Immature natural killer cell (primary cell): ENCODE measurements around the gene PPP1R8. TPM values are rescaled to one million over a fixed set of nuclear protein-coding genes. Genes with fewer than 3 reads are reported as not detected.
"Not testable (repeated sequence)": the region's sequence is repeated elsewhere in the genome, so short reads cannot be mapped to it uniquely, and the experiment has no call there.

Source experiments
- DNase-seq, 3 donors: peaks; one replicate each; pipeline ENCODE4 v3.0.0; 2022; ENCODE audit warnings: mixed read lengths in 1 of 3
- H3K27ac Mint-ChIP-seq, 6 donors: one replicate each; pipeline ENCODE4 v1.8.0; 2020; ENCODE audit warnings: mixed read lengths in 6 of 6, mild to moderate bottlenecking in 5 of 6, inconsistent platforms in 4 of 6, moderate library complexity in 3 of 6
- H3K27me3 Mint-ChIP-seq, 3 donors: one replicate each; pipeline ENCODE4 v1.8.0; 2020 to 2021; ENCODE audit warnings: low read depth in 3 of 3, mild to moderate bottlenecking in 3 of 3, mixed read lengths in 3 of 3, moderate library complexity in 3 of 3, inconsistent platforms in 1 of 3
- H3K36me3 Mint-ChIP-seq, 3 donors: one replicate each; pipeline ENCODE4 v1.8.0; 2020; ENCODE audit warnings: mixed read lengths in 3 of 3, inconsistent platforms in 2 of 3, mild to moderate bottlenecking in 2 of 3
- H3K4me1 Mint-ChIP-seq, 2 donors: one replicate each; pipeline ENCODE4 v1.8.0; 2020; ENCODE audit warnings: inconsistent platforms in 2 of 2, mild to moderate bottlenecking in 2 of 2, mixed read lengths in 2 of 2, moderate library complexity in 1 of 2
- H3K4me3 Mint-ChIP-seq, 5 donors: one replicate each; pipeline ENCODE4 v1.8.0; 2020; ENCODE audit warnings: mild to moderate bottlenecking in 5 of 5, mixed read lengths in 5 of 5, inconsistent platforms in 3 of 5, moderate library complexity in 3 of 5
- H3K9me3 Mint-ChIP-seq, 6 donors: one replicate each; pipeline ENCODE4 v1.8.0; 2020; ENCODE audit warnings: mild to moderate bottlenecking in 6 of 6, mixed read lengths in 6 of 6, inconsistent platforms in 4 of 6, moderate library complexity in 3 of 6
- polyA plus RNA-seq, 3 donors: library from polyadenylated mRNA; unstranded; fragments of 300-500 nt; fragmentation: Illumina TruSeq; gene quantifications; one replicate each; pipeline ENCODE4 v1.2.3, GENCODE V29; 2021

The PPP1R8 gene
- 10 to 100 TPM; 37.7 to 51.1 (median 45.1) TPM for polyA plus RNA-seq

- Mint-ChIP-seq H3K36me3 (no peaks in the 10 kb centered on the region), H3K4me1 (peaks cover 26 to 36% of the 10 kb centered on the region in 2 donors), H3K27me3 (peaks cover 0 to 3% (median 0%) of the 10 kb centered on the region in 3 donors), H3K9me3 (no peaks in the 10 kb centered on the region), H3K27ac (peak within 1 kb of the TSS; percentile 88 to 95 (median 90)), H3K4me3 (peak within 1 kb of the TSS; percentile 90 to 94 (median 92))
- peak; percentile 81 to 83 (median 83) for DNase-seq
These were observed at the start of gene PPP1R8 for GRCh38 chr1:27830621-27831440. Gene PPP1R8, plus strand, starts transcription at chr1:27830782. Its CDS starts 54 bp downstream, at chr1:27830836.

DNA sequence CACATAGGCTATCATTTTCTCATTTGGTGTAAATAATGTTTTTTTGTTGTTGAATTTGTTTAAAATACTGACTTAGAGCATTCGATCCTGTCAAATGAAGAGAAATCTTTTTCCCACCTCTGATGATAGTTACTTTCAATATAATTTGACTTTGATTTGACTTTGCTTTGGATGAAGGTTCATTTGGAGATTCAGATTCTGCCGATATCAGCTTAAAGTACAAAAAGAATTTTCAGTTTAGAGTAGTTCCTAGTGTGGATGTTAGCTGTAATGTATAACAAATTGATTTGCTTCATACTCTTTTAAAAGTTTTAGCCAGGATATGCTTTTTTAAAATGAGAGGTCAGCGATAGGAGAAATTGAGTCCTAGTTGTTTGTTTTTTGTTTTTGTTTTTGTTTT, 47.6 kb upstream of the PPP1R8 start:
- no peaks in the 10 kb centered on the region for H3K36me3 Mint-ChIP-seq
- H3K9me3 Mint-ChIP-seq: no peaks in the 10 kb centered on the region
- peaks cover 14 to 38% of the 10 kb centered on the region in 2 donors for H3K4me1 Mint-ChIP-seq
- peak overlapping the region in 2 of 6 donors; percentile 12 to 74 for H3K27ac Mint-ChIP-seq
- no peak for DNase-seq
- H3K27me3 Mint-ChIP-seq: no peaks in the 10 kb centered on the region
- H3K4me3 Mint-ChIP-seq: no peak overlapping the region

DNA sequence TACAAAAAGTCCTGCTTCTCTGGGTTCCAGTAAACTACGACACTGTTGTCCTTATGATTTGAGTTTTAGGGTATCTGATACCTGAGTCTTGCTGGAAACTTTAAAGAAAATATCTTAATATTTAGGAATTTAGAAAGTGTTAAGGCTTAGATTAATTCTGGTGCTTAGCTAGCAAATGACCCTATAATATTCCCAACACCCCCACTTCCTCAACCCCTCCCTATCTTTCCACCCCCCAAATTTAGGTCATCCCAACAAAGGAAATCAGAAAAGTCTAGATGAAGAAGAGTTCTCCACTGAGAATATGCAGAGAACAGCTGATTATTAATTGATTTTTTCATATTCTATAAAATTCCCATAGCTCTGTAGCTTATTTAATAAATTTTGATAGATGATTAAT, 45.9 kb upstream of the PPP1R8 start:
- peaks cover 0 to 3% (median 3%) of the 10 kb centered on the region in 3 donors for H3K36me3 Mint-ChIP-seq
- H3K27me3 Mint-ChIP-seq: no peaks in the 10 kb centered on the region
- no peaks in the 10 kb centered on the region for H3K9me3 Mint-ChIP-seq
- H3K4me1 Mint-ChIP-seq: peaks cover 16 to 45% of the 10 kb centered on the region in 2 donors
- no peak for DNase-seq
- no peak overlapping the region for H3K4me3 Mint-ChIP-seq
- no peak overlapping the region for H3K27ac Mint-ChIP-seq

- no peak overlapping the region for H3K4me3 Mint-ChIP-seq
- no peaks in the 10 kb centered on the region for H3K27me3 Mint-ChIP-seq
- peaks cover 16 to 46% of the 10 kb centered on the region in 2 donors for H3K4me1 Mint-ChIP-seq
- H3K36me3 Mint-ChIP-seq: peaks cover 8 to 10% (median 8%) of the 10 kb centered on the region in 3 donors
- no peaks in the 10 kb centered on the region for H3K9me3 Mint-ChIP-seq
- peak overlapping the region; percentile 1 to 69 (median 46) for H3K27ac Mint-ChIP-seq
- no peak for DNase-seq
These were observed 44.7 kb upstream of the PPP1R8 start for GRCh38 chr1:27785781-27786455.

DNA sequence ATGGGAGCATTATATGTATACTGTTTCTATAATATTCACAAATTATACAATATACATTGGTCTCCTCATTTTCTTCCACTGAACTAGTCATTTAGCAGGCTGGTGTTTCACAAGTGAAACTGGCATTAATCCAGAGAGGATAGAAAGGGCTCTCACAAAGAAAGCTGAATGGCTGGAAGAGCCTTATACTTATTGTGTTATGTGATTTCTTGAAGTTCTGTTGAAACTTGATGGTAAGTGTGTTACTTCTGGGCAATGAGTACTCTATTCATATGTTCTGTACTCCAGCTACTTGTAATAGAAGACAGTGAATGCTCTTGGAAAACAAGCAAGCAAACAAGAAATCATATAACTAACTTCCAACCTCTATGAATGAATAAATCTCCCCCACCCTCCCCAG, 42.7 kb upstream of the PPP1R8 start:
- Mint-ChIP-seq H3K27me3 (no peaks in the 10 kb centered on the region), H3K27ac (peak overlapping the region in 4 of 6 donors; percentile 13 to 43 (median 18)), H3K4me1 (peaks cover 14 to 38% of the 10 kb centered on the region in 2 donors), H3K4me3 (no peak overlapping the region), H3K9me3 (no peaks in the 10 kb centered on the region), H3K36me3 (peaks cover 8 to 10% (median 8%) of the 10 kb centered on the region in 3 donors)
- no peak for DNase-seq

GRCh38 chr1:27789540-27790041, 41.0 kb upstream of the PPP1R8 start:
- Mint-ChIP-seq H3K9me3 (no peaks in the 10 kb centered on the region), H3K27ac (no peak overlapping the region), H3K4me1 (peaks cover 11 to 38% of the 10 kb centered on the region in 2 donors), H3K4me3 (no peak overlapping the region), H3K27me3 (no peaks in the 10 kb centered on the region), H3K36me3 (peaks cover 8 to 14% (median 13%) of the 10 kb centered on the region in 3 donors)
- DNase-seq: no peak

DNA sequence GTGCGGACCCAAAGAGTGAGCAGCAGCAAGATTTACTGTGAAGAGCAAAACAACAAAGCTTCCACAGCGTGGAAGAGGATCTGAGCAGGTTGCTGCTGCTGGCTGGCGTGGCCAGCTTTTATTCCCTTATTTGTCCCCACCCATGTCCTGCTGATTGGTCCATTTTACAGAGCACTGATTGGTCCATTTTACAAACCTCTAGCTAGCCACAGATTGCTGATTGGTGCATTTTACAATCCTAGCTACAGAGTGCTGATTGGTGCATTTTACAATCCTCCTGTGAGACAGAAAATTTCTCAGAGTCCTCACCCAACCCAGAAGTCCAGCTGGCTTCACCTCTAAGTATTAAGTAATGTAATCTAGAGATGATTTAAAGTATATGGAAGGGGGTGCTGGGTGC, 40.3 kb upstream of the PPP1R8 start:
- not testable (repeated sequence) for H3K27me3 Mint-ChIP-seq, DNase-seq, H3K4me3 Mint-ChIP-seq, H3K9me3 Mint-ChIP-seq, H3K27ac Mint-ChIP-seq
- H3K4me1 Mint-ChIP-seq: peaks cover 11 to 33% of the 10 kb centered on the region in 2 donors
- peaks cover 11 to 17% (median 15%) of the 10 kb centered on the region in 3 donors for H3K36me3 Mint-ChIP-seq

GRCh38 chr1:27795601-27796000, 35.0 kb upstream of the PPP1R8 start:
- Mint-ChIP-seq H3K9me3 (no peaks in the 10 kb centered on the region), H3K27ac (no peak overlapping the region), H3K36me3 (peaks cover 25 to 30% (median 27%) of the 10 kb centered on the region in 3 donors), H3K4me1 (no peaks in the 10 kb centered on the region), H3K27me3 (peaks cover 0 to 4% (median 0%) of the 10 kb centered on the region in 3 donors), H3K4me3 (no peak overlapping the region)
- DNase-seq: no peak

- H3K27ac Mint-ChIP-seq: peak overlapping the region in 2 of 6 donors; percentile 53 to 55
- no peaks in the 10 kb centered on the region for H3K9me3 Mint-ChIP-seq
- no peaks in the 10 kb centered on the region for H3K27me3 Mint-ChIP-seq
- H3K4me3 Mint-ChIP-seq: no peak overlapping the region
- no peaks in the 10 kb centered on the region for H3K4me1 Mint-ChIP-seq
- peaks cover 13 to 27% (median 22%) of the 10 kb centered on the region in 3 donors for H3K36me3 Mint-ChIP-seq
- no peak for DNase-seq
These were observed 25.8 kb upstream of the PPP1R8 start for GRCh38 chr1:27804791-27805190.

DNA sequence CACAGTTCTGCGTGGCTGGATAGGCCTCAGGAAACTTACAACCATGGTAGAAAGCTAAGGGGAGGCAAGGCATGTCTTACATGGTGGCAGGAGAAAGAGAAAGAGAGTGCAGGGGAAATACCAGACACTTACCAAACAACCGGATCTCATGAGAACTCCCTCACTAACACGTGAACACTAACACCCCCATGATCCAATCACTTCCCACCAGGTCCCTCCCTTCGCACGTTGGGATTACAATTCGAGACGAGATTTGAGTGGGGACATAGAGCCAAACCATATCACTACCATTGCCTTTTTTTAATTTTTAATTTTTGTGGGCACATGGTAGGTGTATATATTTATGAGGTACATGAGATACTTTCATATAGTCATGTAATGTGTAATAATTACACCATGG, 23.8 kb upstream of the PPP1R8 start:
- Mint-ChIP-seq H3K4me3 (no peak overlapping the region), H3K9me3 (no peaks in the 10 kb centered on the region), H3K4me1 (no peaks in the 10 kb centered on the region), H3K27ac (peak overlapping the region in 1 of 6 donors; percentile 17), H3K27me3 (no peaks in the 10 kb centered on the region), H3K36me3 (peaks cover 15 to 24% (median 18%) of the 10 kb centered on the region in 3 donors)
- no peak for DNase-seq

GRCh38 chr1:27807385-27807784, 23.2 kb upstream of the PPP1R8 start:
- H3K4me1 Mint-ChIP-seq: no peaks in the 10 kb centered on the region
- H3K9me3 Mint-ChIP-seq: no peaks in the 10 kb centered on the region
- peaks cover 13 to 24% (median 15%) of the 10 kb centered on the region in 3 donors for H3K36me3 Mint-ChIP-seq
- no peak overlapping the region for H3K4me3 Mint-ChIP-seq
- H3K27ac Mint-ChIP-seq: no peak overlapping the region
- no peak for DNase-seq
- peaks cover 0 to 2% (median 0%) of the 10 kb centered on the region in 3 donors for H3K27me3 Mint-ChIP-seq

DNA sequence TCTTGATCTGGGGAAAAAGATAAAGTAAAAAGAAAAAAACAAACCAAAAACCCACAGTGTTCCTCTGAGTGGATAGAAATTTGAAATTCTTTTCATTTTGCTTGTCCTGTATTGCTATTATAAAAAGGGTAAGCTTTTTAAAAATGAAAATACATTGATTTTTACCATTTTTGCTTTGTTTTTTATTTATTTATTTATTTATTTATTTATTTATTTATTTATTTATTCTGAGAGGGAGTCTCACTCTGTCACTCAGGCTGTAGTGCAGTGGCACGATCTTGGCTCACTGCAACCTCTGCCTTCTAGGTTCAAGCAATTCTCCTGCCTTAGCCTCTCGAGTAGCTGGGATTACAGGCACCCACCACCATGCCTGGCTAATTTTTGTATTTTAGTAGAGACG, 22.5 kb upstream of the PPP1R8 start:
- not testable (repeated sequence) for H3K27me3 Mint-ChIP-seq, H3K4me3 Mint-ChIP-seq, DNase-seq

DNA sequence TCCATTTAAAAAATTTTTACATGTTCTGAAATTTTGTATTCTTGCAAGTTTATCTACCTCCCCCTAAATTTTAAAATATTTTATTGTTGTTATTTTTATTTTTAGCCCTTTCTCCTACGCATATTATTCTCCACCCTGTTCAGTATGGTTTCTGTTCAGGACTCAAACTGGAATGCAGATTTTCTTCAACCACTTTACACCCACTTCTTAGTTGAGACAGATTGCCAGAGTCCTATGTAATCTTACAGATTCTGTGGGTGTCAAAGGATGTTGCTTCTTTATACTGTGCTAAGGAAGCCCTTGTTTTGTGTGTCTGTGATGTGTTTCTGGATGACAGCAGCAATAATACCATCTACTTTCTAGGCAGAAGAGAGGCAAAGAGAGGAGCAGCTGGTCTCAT, 20.7 kb upstream of the PPP1R8 start:
- peaks cover 0 to 2% (median 1%) of the 10 kb centered on the region in 3 donors for H3K27me3 Mint-ChIP-seq
- no peak overlapping the region for H3K27ac Mint-ChIP-seq
- DNase-seq: no peak
- H3K9me3 Mint-ChIP-seq: no peaks in the 10 kb centered on the region
- peaks cover 4 to 21% (median 11%) of the 10 kb centered on the region in 3 donors for H3K36me3 Mint-ChIP-seq
- H3K4me3 Mint-ChIP-seq: no peak overlapping the region
- H3K4me1 Mint-ChIP-seq: no peaks in the 10 kb centered on the region

More for the DNA sequence above, 22.5 kb upstream of the PPP1R8 start:
- peaks cover 8 to 22% (median 15%) of the 10 kb centered on the region in 3 donors for H3K36me3 Mint-ChIP-seq
- not testable (repeated sequence) for H3K4me1 Mint-ChIP-seq, H3K9me3 Mint-ChIP-seq, H3K27ac Mint-ChIP-seq
